Smooth muscle cell (in vitro differentiated cells): ENCODE results near the gene VRK3. TPM values are rescaled to one million over a fixed set of nuclear protein-coding genes. Genes with fewer than 3 reads are reported as not detected.

Experiments
- DNase-seq: peaks from one replicate; lab custom pipeline; 2025; ENCODE audit not compliant: unreplicated experiment; lab: John Stamatoyannopoulos, UW
- H2AFZ ChIP-seq: fragments of 200-600 bp; sonication (generic); 2 replicates; pipeline ENCODE4 v1.6.0; 2016; ENCODE audit warnings: antibody characterized with exemption, low read depth, mild to moderate bottlenecking
- H3F3A ChIP-seq: fragments of 200-600 bp; sonication (generic); 2 replicates; pipeline ENCODE4 v1.6.0; 2017; ENCODE audit warnings: antibody characterized with exemption, low read depth
- H3K27ac ChIP-seq: fragments of 200-600 bp; sonication (generic); 2 replicates; pipeline ENCODE4 v1.5.1; 2016; ENCODE audit warnings: low read depth, mild to moderate bottlenecking
- H3K27me3 ChIP-seq: fragments of 200-600 bp; sonication (generic); 2 replicates; pipeline ENCODE4 v1.6.1; 2016; ENCODE audit warnings: low read depth, mild to moderate bottlenecking
- H3K36me3 ChIP-seq: fragments of 200-600 bp; sonication (generic); 2 replicates; pipeline ENCODE4 v1.5.1; 2016; ENCODE audit warnings: low read depth
- H3K4me1 ChIP-seq: fragments of 200-600 bp; sonication (generic); 2 replicates; pipeline ENCODE4 v1.5.1; 2016; ENCODE audit warnings: low read depth
- H3K4me2 ChIP-seq: fragments of 200-600 bp; sonication (generic); 2 replicates; pipeline ENCODE4 v1.6.0; 2016; ENCODE audit warnings: mild to moderate bottlenecking
- H3K4me3 ChIP-seq: fragments of 200-600 bp; sonication (generic); 2 replicates; pipeline ENCODE4 v1.5.1; 2016; ENCODE audit warnings: mild to moderate bottlenecking
- H3K79me2 ChIP-seq: fragments of 200-600 bp; sonication (generic); 2 replicates; pipeline ENCODE4 v1.6.0; 2016; ENCODE audit warnings: low read depth, mild to moderate bottlenecking
- H3K9ac ChIP-seq: fragments of 200-600 bp; sonication (generic); 2 replicates; pipeline ENCODE4 v1.6.0; 2016; ENCODE audit warnings: low read depth
- H3K9me3 ChIP-seq: fragments of 200-600 bp; sonication (generic); replicated peaks from 2 replicates; pipeline ENCODE4 v1.5.1; 2016; ENCODE audit warnings: low read depth
- H4K20me1 ChIP-seq: fragments of 200-600 bp; sonication (generic); 2 replicates; pipeline ENCODE4 v1.6.0; 2016; ENCODE audit warnings: low read depth
- WGBS: methylation state at CpG from one replicate; pipeline ENCODE4 v1.1.7; 2016; ENCODE audit warnings: low lambda C conversion rate; 5-methylcytosine and 5-hydroxymethylcytosine counted together
- polyA plus RNA-seq: library from polyadenylated mRNA; unstranded; fragments of >200 nt; fragmentation: Nextera tagmentation; extraction: Ambion mirVana; gene quantifications from 2 replicates; pipeline ENCODE4 v1.2.1, GENCODE V29; 2016
- total RNA-seq: library from RNA; depleted of rRNA; stranded (reverse); fragments of >200 nt; gene quantifications from 2 replicates; pipeline ENCODE4 v1.2.3, GENCODE V29; 2014
- TF ChIP-seq, protein P1 (sequence below): fragments of 200-600 bp; sonication (generic); IDR thresholded peaks from 2 replicates; pipeline ENCODE4 v1.5.1; 2017; ENCODE audit warnings: borderline replicate concordance, mild to moderate bottlenecking, antibody characterized with exemption; ENCODE audit not compliant: insufficient read depth, poor library complexity, severe bottlenecking

Gene VRK3
- total and polyA plus RNA-seq, 2 experiments from 2014 or later = 24.6 to 41.4 TPM

DNA sequence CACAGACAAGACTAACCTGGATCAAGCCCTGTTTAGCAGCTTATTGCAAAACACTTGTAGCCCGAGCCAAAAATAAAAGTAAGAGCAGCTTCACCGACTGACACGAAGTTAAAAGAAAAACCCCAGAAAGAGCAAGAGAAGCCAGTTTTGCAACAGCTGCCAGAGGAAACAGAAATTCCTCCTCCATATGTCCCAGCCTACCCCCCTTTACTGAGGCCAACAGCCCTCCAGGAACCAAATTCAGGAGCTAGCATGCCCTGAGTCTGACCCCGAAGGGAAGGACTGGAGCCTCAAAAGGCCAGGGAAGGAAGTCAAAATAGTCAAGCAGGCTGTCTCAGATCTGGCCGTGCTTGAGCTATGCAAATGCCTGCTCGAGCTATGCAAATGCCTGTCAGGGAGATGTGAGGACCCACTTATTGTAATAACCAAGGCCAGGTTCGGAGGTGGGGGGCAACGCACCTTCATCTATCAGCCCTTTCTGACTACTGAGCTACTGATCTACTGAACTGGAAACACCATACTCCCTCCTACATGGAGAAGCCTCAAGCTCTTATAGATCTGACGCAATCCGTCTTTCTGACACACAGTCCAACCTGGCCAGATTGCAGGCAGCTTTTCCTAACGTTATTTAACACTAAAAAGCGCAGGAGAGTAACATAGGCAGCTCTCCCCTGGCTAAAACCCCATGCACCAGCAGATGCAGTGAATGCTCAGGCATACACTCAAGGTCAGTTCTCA, 70.9 kb downstream of the VRK3 start:
- no peaks in the 10 kb centered on the region for H3K36me3 ChIP-seq
- no peaks in the 10 kb centered on the region for H3K4me1 ChIP-seq
- no peak overlapping the region for H3K4me3 ChIP-seq
- TF ChIP-seq, protein P1, sequence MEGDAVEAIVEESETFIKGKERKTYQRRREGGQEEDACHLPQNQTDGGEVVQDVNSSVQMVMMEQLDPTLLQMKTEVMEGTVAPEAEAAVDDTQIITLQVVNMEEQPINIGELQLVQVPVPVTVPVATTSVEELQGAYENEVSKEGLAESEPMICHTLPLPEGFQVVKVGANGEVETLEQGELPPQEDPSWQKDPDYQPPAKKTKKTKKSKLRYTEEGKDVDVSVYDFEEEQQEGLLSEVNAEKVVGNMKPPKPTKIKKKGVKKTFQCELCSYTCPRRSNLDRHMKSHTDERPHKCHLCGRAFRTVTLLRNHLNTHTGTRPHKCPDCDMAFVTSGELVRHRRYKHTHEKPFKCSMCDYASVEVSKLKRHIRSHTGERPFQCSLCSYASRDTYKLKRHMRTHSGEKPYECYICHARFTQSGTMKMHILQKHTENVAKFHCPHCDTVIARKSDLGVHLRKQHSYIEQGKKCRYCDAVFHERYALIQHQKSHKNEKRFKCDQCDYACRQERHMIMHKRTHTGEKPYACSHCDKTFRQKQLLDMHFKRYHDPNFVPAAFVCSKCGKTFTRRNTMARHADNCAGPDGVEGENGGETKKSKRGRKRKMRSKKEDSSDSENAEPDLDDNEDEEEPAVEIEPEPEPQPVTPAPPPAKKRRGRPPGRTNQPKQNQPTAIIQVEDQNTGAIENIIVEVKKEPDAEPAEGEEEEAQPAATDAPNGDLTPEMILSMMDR = no peak
- H3K79me2 ChIP-seq = no peaks in the 10 kb centered on the region
- H2AFZ ChIP-seq = no peak overlapping the region
- DNase-seq = no peak
- no peaks in the 10 kb centered on the region for H4K20me1 ChIP-seq
- no peaks in the 10 kb centered on the region for H3F3A ChIP-seq
- H3K27me3 ChIP-seq = no peaks in the 10 kb centered on the region
- H3K4me2 ChIP-seq = no peak overlapping the region
- H3K9ac ChIP-seq = no peak overlapping the region
- no peak overlapping the region for H3K27ac ChIP-seq
- no peaks in the 10 kb centered on the region for H3K9me3 ChIP-seq
- WGBS = 77% methylated on average over 12 of the region's 12 CpGs

DNA sequence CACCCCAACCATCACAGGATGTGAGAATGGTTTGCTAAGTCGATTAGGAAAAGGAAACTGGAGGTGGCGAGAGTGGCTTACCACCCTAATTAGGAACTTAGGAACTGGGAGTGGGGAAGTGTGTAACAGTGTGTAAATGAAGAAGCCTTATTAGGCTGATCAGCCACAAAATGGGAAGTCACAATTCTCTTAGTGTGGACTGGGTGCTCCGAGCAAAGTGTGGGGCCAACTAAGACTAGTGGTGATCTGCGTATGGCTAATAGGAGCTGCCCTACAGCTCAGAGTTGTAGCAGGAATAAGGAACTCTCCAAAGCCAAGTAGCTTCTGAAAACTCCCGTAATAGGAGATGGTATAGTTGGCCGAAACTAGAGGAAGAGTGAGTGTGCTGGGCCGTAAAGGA, 71.8 kb downstream of the VRK3 start:
- Histone ChIP-seq H3K4me1 (no peaks in the 10 kb centered on the region), H3K4me2 (no peak overlapping the region), H2AFZ (no peak overlapping the region), H3K79me2 (no peaks in the 10 kb centered on the region), H3K36me3 (no peaks in the 10 kb centered on the region), H3K9ac (no peak overlapping the region), H3K9me3 (no peaks in the 10 kb centered on the region), H4K20me1 (no peaks in the 10 kb centered on the region), H3K27me3 (no peaks in the 10 kb centered on the region), H3K27ac (no peak overlapping the region), H3K4me3 (no peak overlapping the region), H3F3A (no peaks in the 10 kb centered on the region)
- TF ChIP-seq, protein P1 = no peak
- DNase-seq = no peak
- WGBS = 91% methylated on average over 7 of the region's 7 CpGs

DNA sequence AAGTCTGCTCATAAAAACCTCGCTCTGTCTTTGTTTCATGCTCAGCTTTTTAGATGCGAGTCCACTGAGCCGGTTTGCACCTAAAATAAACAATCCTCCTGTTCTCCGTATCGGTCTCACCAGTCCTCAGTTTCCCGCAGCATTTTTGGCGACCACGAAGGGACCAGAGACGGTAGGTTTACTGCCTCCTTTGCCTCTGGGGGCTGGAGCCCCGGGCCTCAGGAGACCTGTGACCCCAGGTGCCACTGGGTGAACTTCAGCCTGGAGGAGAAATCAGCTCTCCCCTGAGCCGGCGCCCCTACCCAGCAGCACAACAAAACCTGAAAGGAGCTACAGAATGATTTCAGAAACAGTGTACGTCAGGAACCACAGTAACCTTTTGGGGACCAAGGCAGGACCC, 72.3 kb downstream of the VRK3 start:
- Histone ChIP-seq H4K20me1 (no peaks in the 10 kb centered on the region), H3K27ac (no peak overlapping the region), H3K9ac (no peak overlapping the region), H3K4me3 (no peak overlapping the region), H3K36me3 (no peaks in the 10 kb centered on the region), H3F3A (no peaks in the 10 kb centered on the region), H2AFZ (no peak overlapping the region), H3K9me3 (no peaks in the 10 kb centered on the region), H3K27me3 (no peaks in the 10 kb centered on the region), H3K4me1 (no peaks in the 10 kb centered on the region), H3K79me2 (no peaks in the 10 kb centered on the region), H3K4me2 (no peak overlapping the region)
- WGBS = 94% methylated on average over 13 of the region's 13 CpGs
- DNase-seq = no peak
- TF ChIP-seq, protein P1 = no peak

DNA sequence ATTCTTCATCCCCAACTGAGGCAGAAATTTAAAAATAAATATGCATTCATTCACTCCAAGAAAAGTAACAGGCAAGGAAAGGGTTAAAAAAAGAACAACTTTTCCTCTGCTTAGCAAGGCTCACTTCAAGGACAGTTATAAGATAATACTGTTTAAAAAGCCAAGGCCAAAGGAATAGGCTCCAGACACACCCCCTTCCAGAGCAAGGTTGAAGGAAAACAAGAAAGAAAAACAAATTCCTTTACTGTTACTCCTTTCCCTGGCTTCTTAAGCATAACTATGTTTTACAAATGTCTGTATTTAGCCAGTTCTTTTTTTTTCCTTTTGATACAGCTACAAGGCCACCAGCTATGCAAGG, 72.7 kb downstream of the VRK3 start:
- DNase-seq = no peak
- no peak overlapping the region for H2AFZ ChIP-seq
- H3K4me1 ChIP-seq = no peaks in the 10 kb centered on the region
- H3K27ac ChIP-seq = no peak overlapping the region
- no peaks in the 10 kb centered on the region for H4K20me1 ChIP-seq
- no peaks in the 10 kb centered on the region for H3K9me3 ChIP-seq
- TF ChIP-seq, protein P1 = no peak
- no peak overlapping the region for H3K9ac ChIP-seq
- no peaks in the 10 kb centered on the region for H3F3A ChIP-seq
- no peaks in the 10 kb centered on the region for H3K27me3 ChIP-seq
- H3K4me2 ChIP-seq = no peak overlapping the region
- no peaks in the 10 kb centered on the region for H3K36me3 ChIP-seq
- H3K79me2 ChIP-seq = no peaks in the 10 kb centered on the region
- no peak overlapping the region for H3K4me3 ChIP-seq
